Smooth muscle cell of the coronary artery (primary cell): ENCODE measurements around the gene CATSPERD. TPM values are rescaled to one million over a fixed set of nuclear protein-coding genes. Genes with fewer than 3 reads are reported as not detected.

ENCODE experiments used
- total RNA-seq: library from RNA; depleted of rRNA; stranded (reverse); fragments of >200 nt; gene quantifications from 2 replicates; pipeline ENCODE4 v1.2.3, GENCODE V29; 2014; ENCODE audit warnings: low replicate concordance

Gene CATSPERD, protein sequence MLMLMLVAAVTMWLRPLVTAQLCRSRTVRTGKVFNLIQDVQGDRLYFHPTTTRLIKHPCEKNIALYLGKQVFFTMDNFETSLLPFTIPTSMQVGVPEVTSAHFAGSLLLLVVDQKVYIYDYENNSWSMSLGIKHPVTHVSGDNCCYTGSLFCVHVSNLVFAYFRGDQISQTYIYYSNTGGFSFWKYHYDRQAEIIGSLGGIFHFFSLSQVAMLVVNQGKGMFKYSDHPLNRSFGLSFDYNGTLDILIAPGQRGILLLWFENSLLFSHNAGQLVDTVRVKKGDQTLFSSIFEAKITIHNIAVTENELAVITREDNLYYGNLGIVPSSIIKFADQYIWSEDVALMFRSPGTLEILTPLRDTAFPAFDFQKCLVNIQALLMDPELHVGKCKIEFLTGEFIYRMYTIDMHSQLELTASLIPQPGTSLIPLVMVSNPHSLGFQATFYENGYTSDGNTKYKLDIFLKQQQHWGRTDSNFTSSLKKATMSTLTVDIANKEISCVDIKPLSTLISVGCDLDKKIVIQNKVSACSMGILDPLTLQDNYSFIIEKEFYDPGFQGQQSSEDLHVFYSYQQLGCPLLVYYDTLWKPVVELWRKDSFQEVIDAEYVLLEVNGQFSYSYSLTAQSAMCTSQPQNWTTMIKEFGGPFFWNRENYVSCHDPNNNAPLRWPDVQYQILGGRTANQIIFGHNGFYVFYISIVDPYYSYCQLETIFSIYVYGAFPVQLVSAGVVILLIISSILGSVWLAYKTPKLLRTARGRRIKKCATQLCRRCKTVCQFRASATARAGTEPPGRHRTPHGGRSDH
- not detected in 2 replicates for total RNA-seq

DNA sequence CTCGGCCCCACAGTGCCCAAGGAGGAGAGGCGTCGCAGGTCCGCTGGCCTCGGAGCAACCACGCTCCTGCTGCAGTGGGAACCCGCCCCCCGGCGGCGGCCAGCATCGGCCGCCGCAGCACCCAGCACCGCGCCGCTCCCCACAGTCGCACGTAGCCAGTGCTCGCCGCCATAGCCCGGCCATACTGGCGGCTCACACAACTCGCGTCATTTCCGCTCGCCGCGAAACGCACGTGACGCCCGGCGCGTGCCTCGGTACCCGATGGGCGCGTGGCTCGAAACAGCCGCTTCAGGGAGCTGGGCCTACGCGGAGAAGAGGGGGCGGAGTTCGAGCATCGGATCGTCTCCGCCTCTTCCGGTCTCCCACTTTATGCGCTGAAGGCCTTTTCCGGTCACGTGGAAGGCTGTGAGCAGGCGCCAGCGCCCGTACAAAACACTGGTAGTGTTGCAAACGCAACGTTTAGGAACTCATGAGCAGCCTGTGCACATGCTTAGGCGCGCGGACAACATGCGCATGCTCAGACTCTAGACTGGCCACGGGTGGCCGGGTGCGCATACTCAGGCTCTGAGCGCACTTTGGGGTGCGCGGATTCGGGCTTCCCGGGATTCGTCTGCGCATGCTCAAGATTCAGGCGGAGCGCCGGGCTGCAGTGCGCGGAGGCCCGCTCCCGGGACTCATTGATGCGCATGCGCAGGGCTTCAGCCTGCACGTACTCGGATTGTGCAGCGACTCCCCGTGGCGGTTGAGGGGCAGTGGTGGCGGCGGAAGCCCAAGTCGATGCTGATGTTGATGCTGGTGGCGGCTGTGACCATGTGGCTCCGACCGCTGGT is at the start of gene CATSPERD, which contains the start of gene LONP1:
Gene CATSPERD, plus strand, starts transcription at position 677 of the 830 bp plus-strand sequence. Its CDS starts 101 bp downstream, at position 778.
Gene LONP1, minus strand, starts transcription at position 186 of the 830 bp plus-strand sequence. Its CDS starts 14 bp downstream, at position 172.

DNA sequence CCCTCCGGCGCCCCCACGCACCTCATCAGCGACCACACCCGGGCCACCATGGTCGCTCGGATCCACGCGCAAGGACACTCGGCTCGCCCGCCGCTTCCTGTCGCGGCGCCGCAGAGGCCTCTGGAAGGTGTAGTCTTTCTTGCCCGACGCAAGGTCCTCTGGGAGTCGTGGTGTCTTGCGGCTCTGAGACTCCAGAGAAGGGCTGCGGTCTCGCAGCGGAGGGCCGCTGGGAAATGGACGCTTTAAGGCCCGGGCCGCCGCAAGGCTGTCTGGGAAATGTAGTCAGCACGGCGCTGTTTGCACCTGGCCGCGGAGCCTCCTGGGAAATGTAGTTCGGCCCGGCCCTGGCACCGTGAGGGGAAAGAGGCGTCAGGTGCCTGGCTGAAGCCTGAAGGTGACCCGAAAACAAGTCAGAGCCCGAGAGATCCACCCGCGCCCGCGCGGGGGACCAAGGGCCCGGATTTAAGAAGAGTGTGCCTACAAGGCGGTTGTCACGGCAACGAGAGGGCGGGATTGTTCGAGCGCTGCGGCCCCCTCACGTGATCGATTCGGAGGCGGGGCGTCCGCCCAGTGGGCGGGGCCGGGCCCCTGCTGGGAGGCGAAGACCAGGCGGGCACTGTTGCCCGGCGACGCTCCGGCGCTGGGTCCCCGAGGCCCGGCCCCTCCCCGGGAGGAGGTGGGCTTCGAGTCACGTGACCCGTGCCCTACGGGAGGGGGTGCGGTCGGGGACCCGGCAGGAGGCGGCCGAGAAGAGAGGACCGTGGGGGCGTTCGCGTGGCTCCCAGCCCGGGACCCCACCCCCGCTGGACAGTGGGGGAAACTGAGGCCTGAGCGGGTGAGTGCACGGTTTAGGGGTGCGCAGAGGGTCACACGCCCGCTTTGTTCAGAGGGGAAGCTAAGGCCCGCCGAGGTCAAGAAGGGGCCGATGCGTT is 39.7 kb upstream of the CATSPERD start, which contains the start of the genes HSD11B1L and MICOS13:
Gene HSD11B1L, plus strand, starts transcription at position 591 of the 932 bp plus-strand sequence. CDS start 3,806 bp downstream, outside the sequence.
Gene MICOS13, minus strand, starts transcription at position 80 of the 932 bp plus-strand sequence. Its CDS starts 30 bp downstream, at position 50.

DNA sequence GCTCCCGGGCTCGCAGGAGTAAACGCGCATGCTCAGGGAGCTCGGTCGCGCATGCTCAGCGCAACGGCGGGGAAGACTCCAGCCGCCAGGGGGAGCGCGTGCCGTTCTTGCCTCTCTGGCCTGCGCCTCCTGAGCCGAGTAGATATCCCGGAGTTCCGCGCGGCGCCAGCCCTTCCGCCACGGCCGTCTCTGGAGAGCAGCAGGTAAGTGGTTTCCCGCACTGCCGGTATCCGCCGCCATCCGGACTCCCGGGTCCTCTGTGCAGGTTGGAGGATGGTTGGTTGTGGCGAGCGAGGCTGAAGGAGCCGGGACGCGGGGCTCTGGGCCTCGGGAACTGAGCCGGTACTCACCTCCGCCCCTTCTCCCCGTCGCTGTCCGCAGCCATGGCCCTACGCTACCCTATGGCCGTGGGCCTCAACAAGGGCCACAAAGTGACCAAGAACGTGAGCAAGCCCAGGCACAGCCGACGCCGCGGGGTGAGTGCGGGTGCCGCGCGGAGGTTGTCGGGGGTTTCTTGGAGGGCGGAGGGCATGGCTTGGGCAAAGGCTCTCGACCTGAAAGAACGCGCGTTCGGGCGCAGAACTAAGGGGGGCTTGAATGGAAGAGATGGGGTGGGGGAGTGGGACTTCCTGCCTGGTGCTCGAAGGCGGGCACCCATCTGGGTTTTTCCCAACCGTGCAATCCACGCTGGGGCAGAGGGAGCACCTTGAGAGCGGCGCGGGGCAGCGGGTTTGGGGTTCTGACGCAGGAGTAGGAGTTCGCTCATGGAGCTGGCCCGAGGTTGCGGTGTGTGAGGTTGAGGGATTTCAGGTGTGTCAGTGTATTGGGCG is 30.1 kb upstream of the CATSPERD start, which contains the start of gene RPL36:
Gene RPL36, plus strand, starts transcription at position 171 of the 830 bp plus-strand sequence. Its CDS starts 213 bp downstream, at position 384.

DNA sequence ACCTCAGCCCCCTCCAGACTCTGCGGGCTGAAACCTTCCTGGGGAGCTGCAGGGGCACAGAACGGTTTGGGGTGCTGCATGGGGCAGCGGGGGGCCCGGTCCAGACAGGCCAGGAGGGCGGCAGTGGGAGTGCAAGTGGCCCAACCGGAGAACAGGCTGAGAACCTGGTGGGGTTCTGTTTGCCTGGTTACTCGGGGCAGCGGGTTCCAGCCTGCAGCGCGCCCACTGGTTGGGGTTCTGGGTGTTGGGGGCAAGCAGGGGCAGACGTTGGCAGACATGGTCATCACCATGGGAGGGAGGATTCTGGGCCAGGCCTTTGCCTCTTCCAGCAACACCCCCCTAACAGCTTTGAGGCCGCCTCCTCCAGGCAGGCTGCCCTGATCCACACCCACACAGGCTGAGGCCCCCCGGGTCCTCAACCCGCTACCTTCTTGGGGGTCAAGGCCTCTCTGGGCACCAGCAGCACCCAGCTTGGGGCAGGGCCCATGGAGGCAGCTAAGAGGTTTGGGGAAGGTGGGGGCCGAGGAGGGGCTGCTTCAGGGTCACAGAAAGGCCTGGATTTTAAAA is 64.2 kb downstream of the CATSPERD start, which contains the start of gene PRR22:
Gene PRR22, minus strand, starts transcription at position 166 of the 567 bp plus-strand sequence. Its CDS starts 86 bp downstream, at position 80.

DNA sequence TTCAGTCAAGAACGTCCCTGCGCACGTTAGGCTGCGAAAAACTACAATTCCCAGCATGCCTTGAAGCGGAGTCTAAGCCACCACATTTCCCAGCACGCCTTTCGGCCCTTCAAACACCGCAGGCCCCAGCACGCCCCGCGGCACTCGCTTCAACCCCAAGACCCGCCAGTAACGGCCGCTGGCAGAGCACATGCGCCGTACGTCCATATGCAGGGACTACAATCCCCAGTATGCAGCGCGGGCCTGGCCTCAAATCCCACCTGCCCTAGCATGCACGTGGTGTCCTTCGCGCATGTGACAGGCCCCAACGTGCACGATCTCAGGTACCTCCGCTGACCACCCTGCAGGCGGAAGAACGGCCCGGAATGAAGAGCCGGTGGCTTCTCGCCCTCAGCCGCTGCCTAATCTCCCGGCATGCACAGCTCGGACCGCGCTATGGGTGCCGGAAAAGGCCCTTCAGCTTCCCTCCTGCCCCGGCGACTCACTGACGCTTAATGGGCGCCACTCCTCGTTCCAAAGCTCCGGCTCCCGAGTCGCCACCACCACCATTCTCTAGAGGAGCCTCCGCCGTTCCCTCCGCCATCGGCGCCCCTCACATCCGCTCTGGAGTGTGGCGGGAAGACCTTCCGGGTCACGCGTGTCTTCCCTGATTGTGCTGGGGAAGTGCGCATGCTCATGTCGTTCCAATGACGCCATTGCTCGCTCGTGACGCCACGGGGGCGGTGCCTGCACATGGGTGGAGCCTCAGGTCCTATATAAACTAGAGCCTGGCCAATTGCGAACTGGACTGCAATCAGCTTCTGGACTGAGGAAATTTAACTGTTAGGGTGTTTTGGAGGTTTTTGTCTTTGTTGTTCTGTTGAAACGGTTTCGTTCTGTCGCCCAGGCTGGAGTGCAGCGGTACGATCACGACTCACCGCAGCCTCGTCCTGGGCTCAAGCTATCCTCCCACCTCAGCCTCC is 70.4 kb downstream of the CATSPERD start, which contains the start of gene DUS3L:
Gene DUS3L, minus strand, starts transcription at position 605 of the 962 bp plus-strand sequence. Its CDS starts 22 bp downstream, at position 583.

DNA sequence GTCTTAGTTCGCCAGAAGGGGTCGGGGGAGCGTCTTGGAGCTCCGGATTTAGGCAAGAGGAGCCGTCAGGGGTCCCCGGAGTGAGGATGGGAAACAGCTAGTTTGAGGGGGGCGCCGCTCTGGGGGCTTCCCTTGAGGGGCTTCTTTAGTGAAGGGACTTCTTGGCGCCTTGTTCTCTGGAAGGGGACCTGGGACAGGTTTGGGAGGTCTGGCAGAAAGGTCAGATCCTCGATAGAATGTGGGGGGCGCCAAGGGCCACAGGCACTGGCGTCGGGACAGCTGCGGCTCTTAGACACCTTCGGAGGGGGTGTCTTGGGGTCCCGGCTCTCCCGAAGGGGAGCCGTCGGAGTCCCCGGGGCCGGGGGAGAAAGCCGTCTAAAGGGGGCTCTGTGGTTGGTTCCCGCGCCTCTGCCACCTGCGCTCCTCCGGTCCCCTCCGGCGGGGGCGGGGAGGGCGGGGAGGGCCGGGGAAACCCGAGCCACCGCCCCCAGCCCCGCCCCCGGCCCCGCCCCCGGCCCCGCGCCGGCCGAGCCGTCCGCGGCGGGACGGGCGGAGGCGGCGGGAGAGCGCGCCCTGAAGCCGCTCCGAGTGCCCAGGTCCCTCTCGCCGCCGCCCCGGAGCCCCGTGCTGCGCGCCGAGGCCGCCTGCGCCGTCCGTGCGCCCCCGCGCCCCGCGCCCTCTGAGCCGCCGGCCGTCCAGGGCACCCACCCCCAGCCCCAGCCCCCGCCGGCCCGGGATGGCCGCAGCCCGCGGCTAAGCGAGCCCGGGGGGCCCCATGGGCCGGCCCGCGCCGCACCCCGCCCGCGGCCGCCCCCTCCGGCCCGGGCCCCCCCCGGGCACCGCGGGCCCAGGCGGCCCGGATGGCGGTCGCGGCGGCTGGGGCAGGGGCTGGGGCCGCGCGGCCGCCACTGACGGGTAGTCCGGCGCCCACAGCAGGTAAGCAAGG is 84.4 kb downstream of the CATSPERD start, which contains the start of gene NRTN:
Gene NRTN, plus strand, starts transcription at position 552 of the 946 bp plus-strand sequence. CDS start 19,099 bp downstream, outside the sequence.

Other genes starting within 250 kb of the CATSPERD start
- gene TINCR, start 152.7 kb upstream of the CATSPERD start, total RNA-seq = under 0.01 and 0.08 TPM in 2 replicates
- gene SAFB2, start 97.9 kb upstream of the CATSPERD start, total RNA-seq = 24.9 and 72.8 TPM in 2 replicates
- gene SAFB, start 97.6 kb upstream of the CATSPERD start, total RNA-seq = 44.8 and 50.3 TPM in 2 replicates
- 50.3 and 83.6 TPM in 2 replicates for gene MICOS13, start 40.1 kb upstream of the CATSPERD start, total RNA-seq
- gene HSD11B1L, start 39.6 kb upstream of the CATSPERD start, total RNA-seq = 10.1 and 11.3 TPM in 2 replicates
- gene RPL36, start 30.3 kb upstream of the CATSPERD start, total RNA-seq = 777 and 840 TPM in 2 replicates
- gene LONP1, start 491 bp upstream of the CATSPERD start, total RNA-seq = 116 and 155 TPM in 2 replicates
- 0.08 TPM in 1 of 2 replicates, not detected in the other for gene PRR22, start 64.1 kb downstream of the CATSPERD start, total RNA-seq
- gene DUS3L, start 70.5 kb downstream of the CATSPERD start, total RNA-seq = 22.6 and 40.2 TPM in 2 replicates
- gene NRTN, start 84.4 kb downstream of the CATSPERD start, total RNA-seq = not detected in 2 replicates
- gene FUT6, start 119.1 kb downstream of the CATSPERD start, total RNA-seq = not detected in 2 replicates
- gene FUT3, start 130.8 kb downstream of the CATSPERD start, total RNA-seq = not detected in 2 replicates
- not detected in 2 replicates for gene FUT5, start 149.9 kb downstream of the CATSPERD start, total RNA-seq
- 196 and 302 TPM in 2 replicates for gene NDUFA11, start 183.2 kb downstream of the CATSPERD start, total RNA-seq
- gene VMAC, start 184.2 kb downstream of the CATSPERD start, total RNA-seq = 2.8 and 4.8 TPM in 2 replicates
- 2.3 and 5.1 TPM in 2 replicates for gene CAPS, start 193.6 kb downstream of the CATSPERD start, total RNA-seq